RWPE2 (cell line): ENCODE measurements around the gene BCL11B.

Source experiments
- ATAC-seq: fragments of 200-7000 bp; cut with Tn5 transposase; 3 replicates; pipeline ENCODE4 v1.9.1; 2021; ENCODE audit warnings: low read depth
- DNase-seq: peaks from one replicate; pipeline ENCODE4 v3.0.0-alpha.2; 2020; ENCODE audit warnings: low spot score
- H3K27ac ChIP-seq: fragments of 450-650 bp; 2 replicates; pipeline ENCODE4 v1.5.1; 2017; ENCODE audit warnings: mild to moderate bottlenecking; ENCODE audit not compliant: poor library complexity, severe bottlenecking
- H3K27me3 ChIP-seq: fragments of 250-450 bp; sonication (Bioruptor Pico); 2 replicates; pipeline ENCODE4 v1.5.1; 2021; ENCODE audit warnings: mild to moderate bottlenecking, moderate library complexity; ENCODE audit not compliant: insufficient read depth, poor library complexity, severe bottlenecking
- H3K36me3 ChIP-seq: fragments of 250-450 bp; sonication (Bioruptor Pico); 2 replicates; pipeline ENCODE4 v1.5.1; 2020; ENCODE audit warnings: low read depth, mild to moderate bottlenecking, moderate library complexity
- H3K4me1 ChIP-seq: fragments of 250-450 bp; sonication (Bioruptor Pico); 2 replicates; pipeline ENCODE4 v1.5.1; 2021; ENCODE audit warnings: mild to moderate bottlenecking, moderate library complexity; ENCODE audit not compliant: insufficient read depth, poor library complexity, severe bottlenecking
- H3K4me3 ChIP-seq: fragments of 250-450 bp; sonication (Bioruptor Pico); 2 replicates; pipeline ENCODE4 v1.5.1; 2021; ENCODE audit warnings: mild to moderate bottlenecking, moderate library complexity; ENCODE audit not compliant: severe bottlenecking
- H3K9me3 ChIP-seq: fragments of 250-450 bp; sonication (Bioruptor Pico); 2 replicates; pipeline ENCODE4 v1.5.1; 2021; ENCODE audit warnings: mild to moderate bottlenecking, moderate library complexity; ENCODE audit not compliant: severe bottlenecking
- CTCF ChIP-seq: fragments of 450-650 bp; IDR thresholded peaks from one replicate; pipeline ENCODE4 v1.5.1; 2017; ENCODE audit warnings: mild to moderate bottlenecking, moderate library complexity; ENCODE audit not compliant: poor library complexity, severe bottlenecking

BCL11B gene

GRCh38 chr14:99157246-99157645 lies 114.8 kb downstream of the BCL11B start:
- Histone ChIP-seq H3K4me1 (peaks cover 10% of the 10 kb centered on the region), H3K4me3 (no peak overlapping the region), H3K9me3 (no peaks in the 10 kb centered on the region), H3K36me3 (no peaks in the 10 kb centered on the region), H3K27ac (no peak overlapping the region), H3K27me3 (no peaks in the 10 kb centered on the region)
- DNase-seq (no peak), ATAC-seq (no peak)
- no peak for TF ChIP-seq CTCF

DNA sequence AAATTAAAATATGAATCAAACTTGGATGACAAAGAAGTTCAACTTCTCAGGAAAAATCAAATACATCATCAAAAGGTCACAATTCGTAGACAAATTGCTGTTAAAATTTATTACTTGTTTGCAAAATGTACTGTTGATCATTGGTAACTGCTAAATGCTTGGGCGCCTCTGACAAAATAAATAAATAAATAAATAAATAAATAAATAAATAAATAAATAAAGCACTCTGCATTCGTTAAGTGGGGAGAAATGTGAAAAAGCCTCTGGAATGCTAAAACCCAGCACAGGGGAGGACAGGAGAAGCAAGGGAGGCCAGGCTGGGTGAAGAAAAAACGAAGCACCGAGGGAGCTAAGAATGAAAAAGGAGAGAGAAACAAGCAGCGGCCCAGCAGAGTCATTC lies 115.2 kb downstream of the BCL11B start:
- H3K27ac ChIP-seq = no peak overlapping the region
- H3K4me1 ChIP-seq = peaks cover 10% of the 10 kb centered on the region
- no peaks in the 10 kb centered on the region for H3K9me3 ChIP-seq
- TF ChIP-seq CTCF = no peak
- DNase-seq (no peak), ATAC-seq (no peak)
- no peaks in the 10 kb centered on the region for H3K27me3 ChIP-seq
- no peak overlapping the region for H3K4me3 ChIP-seq
- no peaks in the 10 kb centered on the region for H3K36me3 ChIP-seq

DNA sequence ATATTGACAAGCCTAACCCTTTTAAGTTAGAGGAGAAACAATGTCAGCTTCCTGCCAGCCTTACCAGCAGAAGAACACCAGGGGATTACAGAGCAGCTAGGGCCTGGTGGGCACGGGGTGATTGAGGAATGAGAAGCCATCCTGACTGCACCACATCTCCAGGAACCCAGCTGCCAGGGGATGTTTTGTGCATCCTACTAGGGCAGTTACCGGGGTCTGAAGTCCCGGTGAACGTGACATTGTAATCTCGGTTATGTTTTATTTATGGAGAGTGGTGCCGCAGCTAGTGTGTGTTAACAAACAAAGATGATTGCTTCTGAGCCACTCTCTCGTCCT lies 115.9 kb downstream of the BCL11B start:
- no peak overlapping the region for H3K27ac ChIP-seq
- no peak for TF ChIP-seq CTCF
- peaks cover 10% of the 10 kb centered on the region for H3K4me1 ChIP-seq
- ATAC-seq (no peak), DNase-seq (no peak)
- H3K9me3 ChIP-seq = no peaks in the 10 kb centered on the region
- no peaks in the 10 kb centered on the region for H3K36me3 ChIP-seq
- no peaks in the 10 kb centered on the region for H3K27me3 ChIP-seq
- no peak overlapping the region for H3K4me3 ChIP-seq

GRCh38 chr14:99155173-99156089 lies 116.6 kb downstream of the BCL11B start:
- ATAC-seq = peak; percentile 62
- no peak overlapping the region for H3K4me3 ChIP-seq
- no peaks in the 10 kb centered on the region for H3K9me3 ChIP-seq
- no peaks in the 10 kb centered on the region for H3K27me3 ChIP-seq
- H3K27ac ChIP-seq = no peak overlapping the region
- H3K4me1 ChIP-seq = peaks cover 10% of the 10 kb centered on the region
- DNase-seq = no peak
- TF ChIP-seq CTCF = no peak
- no peaks in the 10 kb centered on the region for H3K36me3 ChIP-seq

GRCh38 chr14:99150236-99150635 lies 121.8 kb downstream of the BCL11B start:
- DNase-seq (no peak), ATAC-seq (no peak)
- Histone ChIP-seq H3K9me3 (no peaks in the 10 kb centered on the region), H3K36me3 (no peaks in the 10 kb centered on the region), H3K27me3 (no peaks in the 10 kb centered on the region), H3K4me3 (no peak overlapping the region), H3K4me1 (peaks cover 6% of the 10 kb centered on the region), H3K27ac (no peak overlapping the region)
- no peak for TF ChIP-seq CTCF
